Vagina (tissue), 2 donors: ENCODE measurements around the gene KIRREL3.

Experiments used
- POLR2A ChIP-seq, 2 donors: fragments of 450-650 bp; IDR thresholded peaks; one replicate each; pipeline ENCODE4 v1.6.1; 2017; ENCODE audit warnings: antibody characterized with exemption in 2 of 2, mild to moderate bottlenecking in 2 of 2, moderate library complexity in 2 of 2
- TF ChIP-seq, protein P1 (sequence below), 3 experiments: fragments of 450-650 bp in 2 of 3; fragments of 200-600 bp in 1 of 3; sonication (generic) in 1 of 3; IDR thresholded peaks; one replicate each; pipeline ENCODE4 v1.5.1; 2017 to 2019; ENCODE audit warnings: antibody characterized with exemption in 3 of 3, mild to moderate bottlenecking in 2 of 3, moderate library complexity in 2 of 3

- TF ChIP-seq, protein P1, sequence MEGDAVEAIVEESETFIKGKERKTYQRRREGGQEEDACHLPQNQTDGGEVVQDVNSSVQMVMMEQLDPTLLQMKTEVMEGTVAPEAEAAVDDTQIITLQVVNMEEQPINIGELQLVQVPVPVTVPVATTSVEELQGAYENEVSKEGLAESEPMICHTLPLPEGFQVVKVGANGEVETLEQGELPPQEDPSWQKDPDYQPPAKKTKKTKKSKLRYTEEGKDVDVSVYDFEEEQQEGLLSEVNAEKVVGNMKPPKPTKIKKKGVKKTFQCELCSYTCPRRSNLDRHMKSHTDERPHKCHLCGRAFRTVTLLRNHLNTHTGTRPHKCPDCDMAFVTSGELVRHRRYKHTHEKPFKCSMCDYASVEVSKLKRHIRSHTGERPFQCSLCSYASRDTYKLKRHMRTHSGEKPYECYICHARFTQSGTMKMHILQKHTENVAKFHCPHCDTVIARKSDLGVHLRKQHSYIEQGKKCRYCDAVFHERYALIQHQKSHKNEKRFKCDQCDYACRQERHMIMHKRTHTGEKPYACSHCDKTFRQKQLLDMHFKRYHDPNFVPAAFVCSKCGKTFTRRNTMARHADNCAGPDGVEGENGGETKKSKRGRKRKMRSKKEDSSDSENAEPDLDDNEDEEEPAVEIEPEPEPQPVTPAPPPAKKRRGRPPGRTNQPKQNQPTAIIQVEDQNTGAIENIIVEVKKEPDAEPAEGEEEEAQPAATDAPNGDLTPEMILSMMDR (IDR thresholded peaks at IDR 0.05), result no peak
- TF ChIP-seq POLR2A (IDR thresholded peaks at IDR 0.05), result no peak
Measured at GRCh38 chr11:126411971-126412381, 588.6 kb downstream of the KIRREL3 start.
